GM19240 (cell line): Measurements from ENCODE around the gene BACH2.
"Not testable (repeated sequence)": the region's sequence is repeated elsewhere in the genome, so short reads cannot be mapped to it uniquely, and the experiment has no call there.

Experiments used
- DNase-seq: peaks from one replicate; pipeline ENCODE4 v3.0.0; 2011; ENCODE audit warnings: low spot score; ENCODE audit not compliant: insufficient read length

The BACH2 gene

DNA sequence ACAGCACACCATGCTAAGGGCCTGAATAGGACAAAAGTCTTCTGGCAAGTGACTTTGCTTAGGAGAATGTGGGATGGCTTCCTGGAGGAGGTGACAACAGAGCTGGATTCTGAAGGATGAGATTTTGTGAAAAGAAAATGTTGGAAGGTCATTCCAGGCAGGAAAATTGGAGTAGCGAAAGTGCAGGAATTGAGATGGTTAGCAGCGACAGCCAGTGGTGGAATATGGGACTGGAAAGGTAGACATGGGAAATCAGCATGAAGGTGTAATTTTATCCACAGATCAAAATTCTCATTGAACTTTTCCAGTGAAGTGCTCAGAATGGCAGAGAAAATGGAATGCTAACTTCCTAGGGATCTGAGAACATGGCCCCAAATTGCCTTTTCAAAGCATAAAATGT is 5.7 kb upstream of the BACH2 start:
- no peak for DNase-seq

DNA sequence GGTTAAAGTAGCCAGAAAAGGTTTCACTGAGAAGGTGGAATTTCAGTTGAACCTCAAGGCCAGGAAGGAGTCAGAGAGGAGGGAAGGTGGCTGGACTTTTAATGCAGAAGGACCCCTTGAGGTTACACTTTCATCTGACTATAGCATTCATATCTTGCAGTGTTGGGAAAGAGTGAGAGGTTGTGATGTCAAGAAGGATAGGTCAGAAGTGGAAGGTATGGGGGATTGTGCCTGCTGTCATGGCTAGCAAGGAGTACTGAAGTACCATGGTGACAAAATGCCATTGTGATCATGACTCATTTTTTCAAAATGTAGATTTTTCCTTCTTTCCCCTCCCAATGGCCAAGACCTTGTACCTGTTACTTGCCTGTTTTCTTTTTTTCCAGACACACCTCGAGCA is 5.2 kb upstream of the BACH2 start:
- no peak for DNase-seq

DNA sequence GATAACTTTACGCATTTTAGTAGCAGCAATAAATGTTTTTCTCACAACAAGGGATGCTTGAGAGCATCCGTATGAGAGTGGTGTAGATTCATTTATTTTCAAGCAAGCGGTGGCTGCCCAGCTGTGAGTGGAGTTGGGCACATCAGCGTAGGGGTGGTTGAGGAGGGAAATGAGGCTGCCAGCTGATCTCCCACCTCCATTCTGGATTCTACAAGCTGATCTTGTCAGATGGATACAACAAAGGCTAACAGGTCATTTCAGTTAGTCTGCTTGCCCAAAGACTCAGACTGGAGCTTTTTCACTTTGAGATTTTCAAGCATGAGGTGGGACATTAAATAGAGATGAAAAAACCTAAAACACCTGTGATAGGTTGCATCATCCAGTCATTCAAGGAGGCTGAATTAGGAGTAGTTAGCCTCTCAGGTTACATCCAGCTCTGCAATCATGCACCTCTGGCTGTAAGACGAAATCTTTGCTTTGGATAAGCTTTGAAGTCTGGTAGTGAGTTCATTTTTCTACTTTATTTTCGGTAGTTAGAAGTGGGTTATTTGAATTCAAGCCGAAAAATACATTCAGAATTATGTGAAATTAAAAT is 1.9 kb upstream of the BACH2 start:
- DNase-seq, result no peak

DNA sequence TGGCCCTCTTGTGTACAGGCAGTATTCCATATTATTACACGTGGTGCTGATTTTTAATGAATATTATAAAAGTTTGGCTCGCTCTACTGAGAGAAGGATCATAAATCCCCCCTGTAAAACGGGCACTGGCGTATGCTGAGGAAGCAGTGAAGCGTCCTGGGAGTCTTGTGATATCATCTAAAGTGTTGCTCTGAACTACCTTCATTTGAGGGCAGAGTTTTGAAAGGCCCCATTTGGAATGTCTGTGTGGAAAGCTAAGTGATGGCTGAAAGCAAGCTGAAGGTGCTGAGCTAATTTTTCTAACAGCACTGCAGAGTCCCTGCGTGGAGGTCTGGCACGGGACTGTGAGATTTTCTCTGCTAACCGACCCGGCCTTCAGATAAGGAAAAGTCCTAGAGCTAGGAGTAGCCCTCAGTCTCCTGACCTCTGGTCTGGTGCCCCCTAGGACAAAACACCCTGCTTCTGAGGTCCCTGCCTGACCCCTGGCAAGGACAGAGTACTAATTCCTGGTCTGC is 1.3 kb upstream of the BACH2 start:
- DNase-seq, result no peak

DNA sequence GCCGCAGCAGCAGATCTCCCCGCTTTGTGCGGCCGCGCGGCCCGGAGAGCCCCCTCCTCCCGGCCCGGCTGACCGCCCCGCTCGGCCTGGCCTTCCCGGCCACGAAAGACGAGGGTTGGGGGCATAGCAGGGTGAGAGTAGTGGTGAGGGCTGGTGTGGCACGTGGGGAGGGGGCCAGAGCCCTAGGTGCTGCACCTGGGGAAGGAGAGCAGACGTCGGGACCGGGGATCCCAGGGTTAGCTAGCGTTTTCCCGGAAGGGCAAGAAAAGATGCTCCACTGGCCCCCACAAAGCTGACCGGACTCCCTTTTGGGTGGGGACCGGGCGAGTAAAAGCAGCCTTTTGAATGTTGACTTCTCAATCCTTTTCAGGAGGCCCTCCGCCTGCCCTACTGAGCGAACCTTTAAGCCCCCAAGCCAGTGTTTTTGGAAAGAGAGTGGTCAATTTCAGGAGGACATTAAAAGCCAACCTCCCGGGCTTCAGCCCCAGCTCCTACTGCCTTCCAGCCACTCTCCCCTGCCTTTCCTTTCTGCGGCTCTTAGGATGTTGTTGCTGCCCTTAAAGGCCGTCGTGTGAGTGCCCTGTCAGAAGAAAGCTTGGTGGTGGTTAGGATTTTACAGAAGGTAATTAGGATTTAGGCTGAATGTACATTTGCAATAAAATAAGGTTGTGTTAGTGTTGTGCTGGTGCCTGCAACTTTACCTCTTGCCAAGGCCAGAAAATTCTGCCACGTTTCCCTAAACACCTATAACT is 648 bp upstream of the BACH2 start:
- DNase-seq, result no peak

DNA sequence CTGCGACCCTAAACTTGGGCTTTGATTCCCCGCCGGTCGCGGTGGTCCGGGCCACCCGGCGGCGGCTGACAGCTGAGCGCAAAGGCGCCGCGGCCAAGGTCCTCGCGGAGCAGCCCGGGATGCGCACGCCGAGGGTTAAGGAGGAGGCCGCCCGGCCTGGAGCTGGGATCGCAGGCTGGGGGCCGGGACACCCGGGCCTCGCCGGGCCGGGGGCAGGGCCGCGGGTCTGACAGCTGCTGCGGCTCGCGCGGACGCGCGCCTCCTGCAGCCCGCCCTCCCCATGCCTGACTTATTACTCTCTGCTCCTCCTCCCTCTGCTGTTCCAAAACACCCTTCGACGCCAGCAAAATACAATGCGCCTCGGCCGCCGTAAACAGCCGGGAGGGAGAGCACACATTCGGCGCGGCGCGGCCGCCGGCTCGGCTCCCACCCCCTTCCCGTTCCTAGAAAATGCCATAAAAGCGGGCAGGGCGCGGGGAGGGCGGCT is 746 bp downstream of the BACH2 start:
- DNase-seq, result no peak

DNA sequence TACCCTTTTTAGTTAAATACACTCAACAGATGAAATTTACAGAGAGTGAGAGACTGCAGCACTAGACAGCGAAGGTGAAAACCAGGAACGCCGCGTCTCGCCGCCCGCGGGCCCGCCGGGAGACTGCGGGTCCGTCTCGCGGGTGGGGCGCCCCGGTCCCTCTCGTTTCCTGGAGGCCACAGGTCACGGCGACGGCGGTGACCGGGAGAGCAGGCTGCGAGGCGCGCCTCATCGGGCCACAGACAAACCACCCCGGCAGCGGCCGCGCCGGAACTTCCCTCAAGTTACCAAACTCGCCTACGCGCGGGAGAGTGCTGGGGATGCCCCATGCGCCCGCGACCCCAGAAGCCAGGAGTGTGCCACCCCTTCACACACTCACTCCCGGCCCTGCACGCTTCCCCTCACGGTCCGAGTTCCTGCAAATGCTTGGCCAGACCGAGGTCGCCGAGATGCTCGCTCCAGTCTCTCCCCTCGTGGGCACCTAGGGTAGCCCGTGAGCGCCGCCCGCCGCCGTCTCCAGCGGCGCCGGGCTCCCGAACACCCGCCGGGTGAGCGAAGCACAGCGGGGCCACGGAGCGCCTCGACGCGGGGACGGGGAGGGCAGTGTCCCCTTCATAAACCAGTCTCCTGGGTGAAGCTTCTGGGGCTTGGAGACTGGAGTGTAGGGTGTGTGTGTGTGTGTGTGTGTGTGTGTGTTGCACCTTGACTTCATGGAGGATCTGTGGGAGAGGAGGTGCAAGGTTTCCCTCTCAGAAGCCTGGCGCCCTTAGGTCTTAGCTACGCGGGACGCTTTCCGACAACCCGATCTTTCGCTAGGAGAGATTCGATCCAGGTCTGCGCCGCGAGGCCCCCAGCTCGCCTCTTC is 1.4 kb downstream of the BACH2 start:
- DNase-seq, result no peak

DNA sequence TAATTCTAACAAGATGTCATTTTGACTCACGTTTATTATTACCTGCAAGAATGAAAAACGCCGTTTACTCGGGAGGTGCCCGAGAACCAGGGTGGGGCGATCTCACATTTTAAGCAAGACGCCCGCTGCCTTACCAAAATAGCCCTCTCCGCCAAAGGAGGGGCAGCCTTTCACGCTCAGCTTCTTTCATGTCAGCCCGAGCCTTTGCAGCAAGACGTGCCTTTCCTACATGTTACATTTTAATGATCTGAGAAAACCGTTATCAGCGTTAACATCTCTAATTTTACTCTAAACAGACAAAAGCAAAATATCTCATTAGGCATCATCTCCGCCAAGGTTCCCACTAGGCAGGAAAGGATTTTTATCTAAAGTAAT is 2.0 kb downstream of the BACH2 start:
- DNase-seq, result no peak

DNA sequence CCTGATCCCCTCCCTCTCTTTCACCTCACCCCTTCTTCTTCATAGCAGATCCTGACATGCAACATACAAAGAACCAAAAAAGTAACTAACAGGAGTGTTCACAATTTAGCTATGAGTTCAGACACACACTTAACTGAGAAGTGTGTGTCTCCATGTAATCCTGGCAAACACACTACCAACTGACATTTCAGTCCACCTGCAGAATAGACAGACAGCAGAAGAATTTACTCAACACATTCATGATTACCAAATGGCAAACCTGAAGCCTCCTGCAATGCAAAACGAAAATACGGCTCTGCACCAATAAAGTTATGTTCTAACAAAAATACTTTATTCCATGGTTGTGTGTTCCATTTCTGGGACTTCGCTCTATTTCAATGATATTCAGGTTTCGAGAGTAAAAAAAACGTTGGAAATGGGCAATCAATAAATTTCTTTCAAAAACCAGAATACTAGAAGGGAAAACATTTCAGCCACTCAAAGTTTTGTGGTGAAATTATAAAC is 2.6 kb downstream of the BACH2 start:
- DNase-seq, result no peak

DNA sequence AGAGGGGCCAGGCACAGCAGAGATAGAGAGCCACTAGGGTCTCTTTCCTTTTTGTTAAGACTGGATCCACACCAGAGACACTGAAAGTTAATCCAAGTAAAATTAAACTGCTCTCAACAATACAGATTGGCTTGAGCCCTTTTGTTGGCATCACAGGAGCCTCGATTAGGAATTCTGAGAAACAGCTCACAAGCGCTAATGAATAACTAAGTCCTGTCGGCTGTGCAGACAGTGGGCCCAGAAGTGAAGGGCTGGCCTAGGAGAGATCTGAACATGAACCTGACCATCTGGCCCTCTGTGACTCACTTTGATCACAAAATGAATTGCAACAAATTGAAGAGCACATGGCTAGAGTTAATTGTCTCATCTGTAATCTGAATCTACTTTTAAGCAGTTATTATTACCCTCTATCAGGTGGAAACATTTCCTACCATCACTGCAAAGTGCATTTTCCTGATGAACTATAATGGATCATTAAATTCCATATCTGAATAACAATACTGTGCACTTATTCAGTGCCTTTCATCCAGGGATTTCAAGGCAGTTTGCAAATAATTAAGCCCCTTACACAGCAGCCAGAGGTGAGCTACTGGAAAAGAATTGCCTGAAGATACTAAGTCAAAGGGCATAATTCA is 3.2 kb downstream of the BACH2 start:
- no peak for DNase-seq

DNA sequence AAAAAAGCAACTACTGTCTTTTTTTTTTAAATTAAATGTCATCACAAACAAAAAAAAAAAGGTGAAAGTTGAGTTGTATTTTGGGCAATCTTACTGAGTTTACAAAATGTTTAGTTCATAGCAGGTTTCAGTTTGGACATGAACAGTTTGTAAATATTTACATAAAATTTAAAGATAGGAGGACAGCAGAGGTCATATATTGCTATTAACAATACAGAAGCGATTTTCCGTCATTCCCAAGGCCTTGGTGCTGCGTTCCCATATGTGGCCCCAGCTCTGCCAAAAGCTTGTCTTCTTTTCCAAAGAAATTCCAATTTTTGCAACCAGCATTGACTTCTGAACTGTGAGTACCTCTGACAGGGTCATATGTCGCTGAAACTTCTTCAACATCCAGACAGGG is 5.1 kb downstream of the BACH2 start:
- no peak for DNase-seq

DNA sequence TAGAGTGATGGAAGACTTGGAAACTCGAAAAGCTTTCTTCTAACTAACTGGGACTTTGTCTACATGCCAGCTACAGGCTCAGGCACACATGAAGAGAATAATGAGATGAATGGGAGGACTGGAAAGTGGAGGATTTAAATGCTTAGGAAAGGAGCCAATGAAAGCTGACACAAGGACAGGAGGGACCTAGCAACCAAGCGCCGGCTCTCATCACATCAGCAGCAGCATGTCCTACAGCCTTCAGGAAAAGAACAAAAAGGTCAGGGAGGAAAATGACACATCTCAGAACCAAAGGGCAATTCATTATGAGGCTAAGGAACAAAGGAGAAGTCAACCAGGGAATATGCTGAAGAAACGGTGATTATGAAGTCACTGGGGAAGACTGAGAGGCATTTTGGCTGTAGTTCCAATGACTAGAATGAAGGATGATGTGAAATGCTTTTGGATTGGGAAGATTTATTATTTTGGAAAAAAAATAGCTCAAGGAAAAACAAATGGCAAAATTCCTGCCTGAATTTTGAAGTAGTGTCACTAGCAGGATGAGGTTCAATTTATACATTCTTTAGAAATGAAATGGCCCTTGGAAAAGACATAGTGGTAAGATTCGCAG is 5.7 kb downstream of the BACH2 start:
- no peak for DNase-seq

DNA sequence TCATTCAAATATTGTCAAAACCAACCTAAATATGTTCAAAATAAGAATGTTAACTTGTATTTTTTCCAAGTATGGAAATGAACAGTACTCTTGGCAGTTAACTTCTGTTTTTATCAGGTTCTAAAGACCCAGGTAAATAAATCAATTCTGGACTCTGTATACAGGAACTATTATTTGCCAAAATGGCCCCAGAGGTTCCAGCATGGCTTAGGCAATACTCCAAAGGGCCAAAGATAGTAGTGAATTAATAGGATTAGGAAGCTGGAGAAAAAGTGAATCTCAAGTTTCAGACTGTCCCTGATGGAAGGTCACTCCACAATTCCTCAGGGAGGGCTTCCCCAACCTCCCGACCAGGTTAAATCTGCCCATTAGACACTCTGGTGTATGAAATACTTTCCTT is 6.7 kb downstream of the BACH2 start:
- no peak for DNase-seq

DNA sequence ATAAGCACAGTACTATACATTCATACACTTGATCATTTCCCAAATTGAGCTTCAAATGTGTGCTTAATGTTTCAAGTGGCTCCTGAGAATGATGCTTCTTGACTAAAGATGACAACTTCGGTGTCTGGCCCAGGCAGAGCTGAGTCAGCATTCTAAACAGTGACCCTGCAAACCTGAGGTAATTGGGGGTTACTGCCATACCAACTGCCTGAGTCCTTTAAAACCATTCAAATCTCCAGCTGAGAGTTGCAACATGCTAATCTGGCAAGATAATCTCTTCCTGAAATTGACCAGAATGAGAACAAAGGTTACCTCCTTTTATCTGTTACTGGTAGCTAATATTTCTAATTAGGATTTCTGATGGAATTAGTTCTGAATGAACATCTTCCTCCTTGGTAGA is 8.2 kb downstream of the BACH2 start:
- DNase-seq, result no peak

DNA sequence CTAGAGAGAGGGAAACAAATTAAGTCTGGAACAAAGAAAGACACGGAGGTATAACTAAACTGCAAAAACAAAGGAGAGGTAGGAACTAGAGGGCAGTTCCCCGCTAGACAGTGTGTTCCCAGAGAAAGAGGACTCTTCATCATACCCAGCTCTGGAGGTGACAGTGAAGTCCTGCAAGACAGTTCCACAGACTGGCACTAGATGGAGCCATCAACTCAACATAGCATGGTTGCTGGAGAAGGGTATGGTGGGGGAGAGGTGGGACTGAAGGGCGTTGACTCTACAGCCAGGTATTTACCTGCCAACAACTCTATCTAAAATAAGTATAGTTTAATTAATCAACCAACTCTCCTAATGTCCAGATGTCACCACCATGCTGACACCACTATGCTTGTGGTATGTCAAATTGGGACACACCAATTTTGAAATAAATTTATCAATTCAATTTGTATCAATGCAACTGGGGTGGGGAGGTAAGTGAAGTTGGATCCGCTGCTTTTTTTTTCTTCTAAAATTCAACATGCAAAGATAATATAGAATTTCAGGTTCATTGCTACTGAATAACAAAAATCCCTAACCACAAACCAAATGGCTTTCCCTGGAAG is 9.7 kb downstream of the BACH2 start:
- DNase-seq, result no peak

DNA sequence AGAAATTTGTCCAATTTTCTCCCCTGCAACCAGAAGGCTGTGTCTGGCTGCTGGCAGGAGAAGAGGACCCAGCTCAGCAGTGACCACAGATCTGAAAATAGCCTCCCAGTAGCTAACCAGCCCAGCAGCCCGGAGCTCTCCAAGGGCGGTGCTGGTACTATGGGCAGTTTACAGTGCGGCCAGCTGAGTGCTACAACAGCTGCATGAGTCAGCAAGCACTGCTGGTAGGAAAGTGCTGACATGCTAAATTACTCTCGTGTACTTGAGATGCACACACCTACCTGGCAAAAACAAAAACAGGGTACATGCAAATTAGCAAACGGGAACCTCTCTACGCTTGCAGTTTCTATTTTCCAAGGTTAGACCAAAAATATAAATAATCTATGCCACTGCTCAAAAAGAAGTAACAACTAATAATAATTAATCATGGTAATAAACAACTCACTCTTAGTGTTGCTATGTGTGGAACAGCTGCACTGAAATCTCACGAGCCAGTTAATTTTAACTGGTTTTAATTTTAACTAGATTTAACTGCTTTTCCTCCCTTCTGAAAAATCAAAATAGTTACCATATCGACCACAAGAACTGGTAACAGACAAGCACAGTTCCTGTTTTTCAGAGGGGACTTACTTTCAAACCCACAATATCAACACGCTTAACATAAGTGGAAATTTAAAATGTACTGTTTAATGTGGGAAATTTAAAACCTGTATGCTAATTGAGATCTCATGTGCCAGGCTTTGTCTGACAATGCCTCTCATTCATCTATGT is 10.8 kb downstream of the BACH2 start:
- no peak for DNase-seq

DNA sequence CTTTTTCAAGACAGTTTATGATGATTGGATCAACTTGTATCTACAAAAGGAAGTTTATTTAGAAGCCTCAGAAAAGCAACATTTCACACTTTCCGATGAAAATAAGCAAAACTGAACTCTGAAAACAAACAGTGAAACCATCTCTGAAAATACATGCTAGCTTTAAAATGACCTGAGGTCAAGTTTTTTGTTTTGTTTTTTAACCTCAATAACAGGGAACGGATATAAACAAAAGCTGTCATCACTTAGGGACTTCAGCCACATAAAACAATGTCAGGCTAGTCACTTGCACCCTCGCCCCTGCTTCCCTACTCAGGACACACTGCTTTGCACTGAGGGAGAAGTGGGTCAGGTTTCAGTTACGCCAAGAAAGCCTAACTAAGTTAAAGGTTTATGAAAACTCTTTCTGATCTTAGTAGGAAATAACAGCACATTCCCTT is 11.6 kb downstream of the BACH2 start:
- DNase-seq, result no peak

DNA sequence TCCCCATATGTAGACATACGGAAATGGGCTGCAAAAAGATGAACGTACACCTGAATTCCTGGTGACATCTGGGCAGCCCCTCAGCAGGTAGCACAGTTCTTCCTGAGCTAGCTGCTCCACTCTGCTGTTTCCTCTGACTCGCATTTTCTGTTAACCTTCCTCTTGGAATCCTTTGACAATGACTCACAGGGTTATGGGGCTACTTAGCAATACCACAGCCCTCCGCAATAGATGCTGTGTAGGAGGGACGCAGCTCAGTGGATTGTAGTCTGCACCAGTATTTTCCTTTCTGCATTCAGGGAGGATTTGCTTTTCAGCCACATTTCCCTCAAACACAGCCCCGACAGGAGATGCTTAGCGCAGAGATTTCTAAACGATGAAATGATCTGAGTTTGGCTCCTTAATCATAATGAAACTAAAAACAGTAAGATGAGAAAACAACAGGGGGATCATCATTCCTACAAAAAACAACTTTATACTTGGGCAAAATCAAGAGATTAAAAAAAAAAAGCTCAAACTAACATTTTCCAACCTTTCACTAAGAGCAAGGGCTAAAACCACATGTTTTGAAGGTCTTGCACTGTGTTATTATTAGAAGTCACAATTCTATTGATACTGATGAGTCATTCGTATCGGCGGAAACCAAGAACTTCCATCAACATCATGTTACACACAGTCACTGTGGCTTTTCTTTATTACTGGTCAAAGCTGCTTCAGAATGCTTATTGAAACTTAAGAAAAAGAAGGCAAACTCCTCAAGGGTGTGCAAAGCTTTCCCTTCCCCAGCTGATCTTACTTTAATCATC is 12.2 kb downstream of the BACH2 start:
- DNase-seq, result no peak

DNA sequence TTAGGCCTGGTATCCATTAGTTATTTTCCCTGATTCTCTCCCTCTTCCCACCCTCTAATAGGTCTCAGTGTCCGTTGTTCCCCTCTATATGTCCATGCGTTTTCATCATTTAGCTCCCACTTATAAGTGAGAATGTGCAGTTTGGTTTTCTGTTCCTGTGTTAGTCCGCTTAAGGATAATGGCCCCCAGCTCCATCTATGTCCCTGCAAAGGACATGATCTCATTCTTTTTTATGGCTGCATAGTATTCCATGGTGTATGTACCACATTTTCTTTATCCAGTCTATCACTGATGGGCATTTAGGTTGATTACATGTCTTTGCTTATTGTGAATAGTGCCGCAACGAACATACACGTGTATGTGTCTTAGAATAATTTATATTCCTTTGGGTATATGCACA is 14.4 kb downstream of the BACH2 start:
- DNase-seq, result not testable (repeated sequence)
